Measurements from ENCODE around the gene DMC1.

- TF ChIP-seq, protein P1, sequence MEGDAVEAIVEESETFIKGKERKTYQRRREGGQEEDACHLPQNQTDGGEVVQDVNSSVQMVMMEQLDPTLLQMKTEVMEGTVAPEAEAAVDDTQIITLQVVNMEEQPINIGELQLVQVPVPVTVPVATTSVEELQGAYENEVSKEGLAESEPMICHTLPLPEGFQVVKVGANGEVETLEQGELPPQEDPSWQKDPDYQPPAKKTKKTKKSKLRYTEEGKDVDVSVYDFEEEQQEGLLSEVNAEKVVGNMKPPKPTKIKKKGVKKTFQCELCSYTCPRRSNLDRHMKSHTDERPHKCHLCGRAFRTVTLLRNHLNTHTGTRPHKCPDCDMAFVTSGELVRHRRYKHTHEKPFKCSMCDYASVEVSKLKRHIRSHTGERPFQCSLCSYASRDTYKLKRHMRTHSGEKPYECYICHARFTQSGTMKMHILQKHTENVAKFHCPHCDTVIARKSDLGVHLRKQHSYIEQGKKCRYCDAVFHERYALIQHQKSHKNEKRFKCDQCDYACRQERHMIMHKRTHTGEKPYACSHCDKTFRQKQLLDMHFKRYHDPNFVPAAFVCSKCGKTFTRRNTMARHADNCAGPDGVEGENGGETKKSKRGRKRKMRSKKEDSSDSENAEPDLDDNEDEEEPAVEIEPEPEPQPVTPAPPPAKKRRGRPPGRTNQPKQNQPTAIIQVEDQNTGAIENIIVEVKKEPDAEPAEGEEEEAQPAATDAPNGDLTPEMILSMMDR (IDR thresholded peaks at IDR 0.05 in 4 of 5, conservative IDR thresholded peaks at IDR 0.05 in 1 of 5): no peak
- TF ChIP-seq POLR2A (IDR thresholded peaks at IDR 0.05): no peak
These were observed 50.3 kb downstream of the DMC1 start for GRCh38 chr22:38519453-38520250.

Measured in gastrocnemius medialis (tissue), 4 donors.